GM21515 (cell line): ENCODE data around the gene RAB5B.

Source experiments
- ATAC-seq: cut with Tn5 transposase; IDR thresholded peaks from one replicate; pipeline ENCODE4 v1.9.1; 2021; ENCODE audit not compliant: unreplicated experiment

RAB5B gene, protein sequence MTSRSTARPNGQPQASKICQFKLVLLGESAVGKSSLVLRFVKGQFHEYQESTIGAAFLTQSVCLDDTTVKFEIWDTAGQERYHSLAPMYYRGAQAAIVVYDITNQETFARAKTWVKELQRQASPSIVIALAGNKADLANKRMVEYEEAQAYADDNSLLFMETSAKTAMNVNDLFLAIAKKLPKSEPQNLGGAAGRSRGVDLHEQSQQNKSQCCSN

DNA sequence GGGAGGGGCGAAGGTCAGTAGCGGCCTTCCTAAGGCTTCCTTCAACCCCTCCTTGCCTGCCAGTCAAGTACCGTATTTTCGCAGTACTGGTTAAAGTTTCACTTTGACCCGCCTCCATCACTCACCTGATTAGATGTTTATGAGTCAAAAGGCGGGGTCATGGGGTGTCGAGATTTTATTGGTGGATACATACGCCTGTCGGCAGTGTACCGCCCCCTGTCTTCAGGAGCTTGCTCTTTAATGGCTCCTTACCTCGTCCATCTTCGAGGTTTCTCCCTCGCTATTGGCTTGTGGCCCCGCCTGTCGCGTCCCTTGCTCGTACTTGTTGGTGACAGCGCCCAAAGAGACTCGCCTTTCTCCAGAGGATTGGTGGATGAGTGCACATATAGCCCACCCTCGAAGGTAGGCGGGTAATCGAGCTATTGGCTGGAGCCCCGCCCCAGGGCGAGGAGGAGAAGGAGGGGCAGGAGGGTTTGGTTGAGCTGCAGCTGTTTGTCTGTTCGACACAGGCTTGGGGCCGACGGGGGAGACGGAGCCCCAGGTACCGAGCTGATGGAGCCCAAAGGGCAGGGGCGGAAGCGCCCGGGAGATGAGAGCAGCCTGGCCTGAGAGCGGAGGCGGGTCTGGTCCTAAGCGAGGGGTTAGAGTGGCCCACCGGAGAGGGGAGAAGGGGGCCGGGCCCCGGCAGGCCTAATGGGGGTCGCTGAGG, at the start of gene RAB5B:
RAB5B (plus strand) TSS at position 480 of the 709 bp plus-strand sequence. CDS start 12,883 bp downstream, outside the sequence.
- peak; percentile 94 for ATAC-seq

DNA sequence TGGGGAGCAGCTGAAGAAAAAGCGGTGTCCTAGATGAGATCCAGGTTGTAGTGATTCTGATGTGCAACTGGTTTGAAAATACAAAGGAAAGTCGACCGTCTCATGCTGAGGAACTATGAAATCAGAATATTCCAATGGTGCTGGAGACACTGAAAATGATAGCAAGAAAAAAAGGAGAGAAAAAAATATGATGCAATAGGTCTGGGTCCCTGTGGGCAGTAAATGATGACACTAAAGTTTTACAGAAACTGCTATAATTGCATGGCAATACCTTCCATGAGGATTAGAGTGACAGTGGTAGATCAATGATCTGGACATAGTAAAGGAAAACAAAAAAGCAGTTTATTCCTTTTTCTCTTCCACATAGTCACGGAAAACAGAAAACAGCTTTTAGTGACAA, 48.5 kb upstream of the RAB5B start:
- ATAC-seq = no peak

DNA sequence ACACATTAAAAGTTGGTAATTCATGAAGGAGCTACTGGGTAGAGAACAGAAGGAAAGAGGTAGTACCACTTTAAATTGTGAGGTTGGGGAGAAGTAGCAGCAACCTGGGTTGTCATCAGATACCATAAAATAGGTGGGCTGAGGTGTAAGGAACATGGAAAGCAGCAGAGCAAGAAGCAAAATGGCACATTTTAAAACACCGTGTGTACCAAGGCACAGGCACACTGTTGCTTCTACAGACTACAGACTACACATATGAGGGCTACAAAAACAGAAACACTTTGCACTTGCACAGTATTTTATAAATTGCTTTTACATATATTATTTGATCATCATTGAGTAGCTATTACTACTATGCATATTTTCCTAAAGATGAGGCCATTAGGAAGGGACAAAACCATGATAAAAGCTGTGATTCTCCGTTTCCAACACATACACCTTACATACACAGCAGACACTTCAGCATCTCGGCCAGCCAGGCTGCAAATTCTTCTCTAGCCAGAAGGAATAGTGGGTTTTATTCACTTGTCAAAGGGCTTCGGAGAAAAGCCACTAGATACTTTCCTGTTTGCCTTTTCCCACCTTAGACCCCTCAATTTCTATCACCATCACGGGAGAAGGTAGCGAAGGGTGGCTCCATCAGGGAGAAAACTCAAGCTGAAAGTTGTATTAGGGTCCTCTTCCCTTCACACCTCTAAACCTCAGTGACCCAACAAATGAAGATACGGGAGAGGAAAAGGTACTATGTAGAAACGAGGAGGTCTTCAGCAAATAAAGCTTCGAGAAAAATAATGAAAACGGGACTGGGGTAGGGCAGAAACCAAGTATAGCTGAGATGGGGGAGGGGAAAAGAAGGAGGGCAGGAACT, 47.8 kb upstream of the RAB5B start:
- ATAC-seq = no peak

DNA sequence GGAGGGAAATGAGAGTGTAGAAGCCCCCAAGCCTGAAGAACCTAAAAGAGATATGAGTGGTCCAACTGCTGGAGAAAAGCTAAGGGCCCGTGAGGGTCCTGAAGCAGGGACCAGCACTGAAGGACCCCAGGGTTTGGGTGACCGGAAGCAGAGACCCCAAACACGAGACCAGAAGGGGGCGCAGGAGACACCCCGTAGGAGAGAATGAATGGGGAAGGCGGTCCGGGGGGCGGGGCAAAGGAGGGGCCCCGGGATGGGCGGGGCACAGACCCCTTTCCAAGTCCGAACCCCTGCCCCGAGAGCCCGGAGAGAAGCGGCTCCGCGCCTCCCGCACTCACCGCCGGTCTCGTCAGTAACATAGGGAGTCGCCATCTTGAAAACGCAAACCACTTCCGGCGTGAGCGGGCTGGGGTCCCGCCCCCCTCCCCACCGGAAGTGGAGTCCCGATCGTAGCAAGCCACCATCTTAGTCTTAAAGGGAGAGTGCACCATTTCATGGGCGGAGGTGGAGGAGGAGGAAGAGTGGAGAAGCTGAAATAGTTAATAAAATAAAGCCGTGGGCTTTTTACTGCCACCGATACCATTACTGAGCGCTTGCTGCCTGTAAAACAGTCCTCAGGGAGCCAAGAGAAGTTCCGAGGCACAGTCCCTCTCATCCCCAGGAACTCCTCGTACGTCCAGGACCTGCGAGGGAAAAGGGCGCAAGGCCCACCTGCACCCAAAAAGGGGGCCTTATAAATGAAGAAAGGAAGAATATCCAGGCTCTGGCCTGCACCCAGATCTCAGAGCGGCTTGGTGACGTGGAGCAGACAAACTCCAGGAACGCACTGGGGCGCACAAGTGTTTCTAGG, 46.9 kb upstream of the RAB5B start:
- peak; percentile 40 for ATAC-seq

DNA sequence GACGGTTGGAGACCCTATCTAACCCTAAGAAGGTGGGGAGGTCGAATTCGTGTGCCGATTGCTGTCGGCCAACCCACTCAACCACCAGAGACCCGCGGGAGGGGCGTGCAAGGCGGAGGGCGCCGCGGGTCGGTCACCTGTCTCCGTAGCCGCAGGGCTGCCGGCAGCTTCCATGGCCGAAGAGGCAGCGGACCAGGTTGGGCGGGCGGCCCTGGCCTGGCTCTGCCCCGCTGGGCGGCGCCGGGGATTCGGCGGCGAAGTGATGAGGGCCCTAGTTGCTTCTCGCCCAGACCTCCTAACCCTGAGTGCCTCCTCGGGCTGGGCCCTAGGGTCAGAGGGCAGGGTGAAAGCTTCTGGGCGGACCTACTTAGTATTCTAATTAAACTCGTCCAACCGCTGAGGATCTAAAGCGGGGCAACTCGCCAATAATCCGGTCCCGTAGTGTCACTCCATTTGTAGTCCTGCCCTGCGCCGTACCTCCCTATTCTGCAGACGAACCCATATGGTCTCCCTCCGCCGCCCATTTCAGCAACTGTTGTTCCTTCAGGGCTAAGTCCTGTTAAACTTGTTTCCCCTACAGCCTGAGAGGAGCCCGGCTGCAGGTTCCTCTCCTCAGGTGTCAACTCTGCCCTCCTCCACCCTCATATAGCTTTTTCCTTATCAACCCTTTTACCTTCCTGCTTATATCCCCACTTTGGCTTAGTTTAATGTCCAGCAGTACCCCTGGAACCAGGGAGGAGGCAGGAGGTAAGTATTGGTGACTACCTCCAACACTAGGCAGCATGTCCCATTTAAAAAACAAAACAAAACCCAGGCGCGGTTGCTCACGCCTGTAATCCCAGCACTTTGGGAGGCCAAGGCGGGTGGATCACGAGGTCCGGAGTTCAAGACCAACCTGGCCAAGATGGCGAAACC, 46.0 kb upstream of the RAB5B start, which contains the start of gene PYM1:
PYM1 (minus strand) TSS at position 307 of the 915 bp plus-strand sequence; CDS start at position 174, 133 bp downstream.
- peak; percentile 37 for ATAC-seq

DNA sequence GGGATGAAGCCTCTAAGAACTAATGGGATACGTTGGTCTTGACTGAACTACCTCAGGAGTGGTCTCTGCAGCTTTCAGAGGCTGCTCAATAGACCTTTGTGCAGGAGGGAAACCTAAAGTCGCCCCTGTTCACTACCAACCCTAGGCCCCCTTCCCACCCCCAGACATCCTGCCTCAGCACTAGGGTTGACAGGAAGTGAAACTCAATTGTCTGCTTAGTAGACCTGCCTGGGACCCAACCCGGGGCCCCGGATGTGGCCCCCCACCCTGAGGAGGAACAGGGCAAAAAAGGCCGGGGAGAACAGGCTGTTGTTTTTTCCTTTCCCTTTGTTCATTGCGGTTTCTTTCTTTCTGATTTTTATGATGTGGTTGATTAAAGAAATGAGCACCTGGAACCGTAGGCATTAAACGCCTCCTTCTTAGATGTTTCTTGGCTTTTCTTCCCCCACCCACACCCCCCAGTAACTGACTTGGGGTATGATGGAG, 44.5 kb upstream of the RAB5B start:
- peak; percentile 35 for ATAC-seq

DNA sequence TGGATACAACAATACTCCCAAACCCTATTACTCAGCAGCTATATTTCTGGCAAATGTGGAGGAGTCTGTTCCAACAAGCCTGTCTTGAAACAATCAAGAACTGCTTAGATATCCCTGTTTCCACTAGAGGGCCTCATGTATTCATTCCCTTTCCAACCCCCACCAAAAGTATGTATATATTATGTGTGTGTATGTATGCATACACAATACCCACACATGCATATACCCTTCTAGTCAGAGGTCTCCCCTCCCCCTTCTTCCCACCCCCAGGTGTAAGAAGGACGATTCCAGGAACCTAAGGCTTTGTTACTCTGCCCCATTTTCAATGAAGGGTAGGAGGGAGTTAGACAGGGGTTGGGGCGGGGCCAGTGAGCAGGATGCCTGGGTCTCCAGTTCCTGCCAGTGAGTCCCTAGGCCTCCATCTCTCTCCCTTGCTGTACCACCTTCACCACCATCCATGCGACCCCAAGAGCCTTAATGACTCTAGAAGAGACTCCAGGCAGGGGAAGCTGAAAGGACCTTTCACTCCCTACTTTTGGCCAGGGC, 43.0 kb upstream of the RAB5B start, which contains the start of gene DGKA:
DGKA (plus strand) TSS at position 392 of the 546 bp plus-strand sequence. CDS start 5,342 bp downstream, outside the sequence.
- no peak for ATAC-seq

DNA sequence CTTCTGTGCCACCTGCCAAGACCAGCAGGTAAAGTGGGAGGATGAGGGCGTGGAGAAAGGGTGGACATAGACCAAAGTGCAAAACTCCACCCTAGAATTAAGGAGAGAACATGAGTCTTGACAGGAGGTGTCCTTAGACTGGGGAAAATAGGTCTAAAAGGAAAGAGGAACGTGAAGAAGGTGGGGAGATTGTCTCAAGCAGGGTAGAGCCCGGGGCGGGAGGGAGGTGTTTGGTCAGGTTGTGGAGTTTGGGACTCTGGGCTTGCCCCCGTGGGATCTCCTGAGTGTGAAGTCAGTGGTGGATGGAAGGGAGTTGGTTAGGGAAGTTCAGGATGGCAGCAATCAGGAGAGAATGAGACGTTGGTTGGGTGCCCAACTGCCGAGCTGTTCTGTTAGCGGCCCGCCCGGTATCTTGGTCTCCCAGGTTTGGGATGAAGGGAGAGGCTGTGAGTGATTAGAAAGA, 42.5 kb upstream of the RAB5B start:
- no peak for ATAC-seq

DNA sequence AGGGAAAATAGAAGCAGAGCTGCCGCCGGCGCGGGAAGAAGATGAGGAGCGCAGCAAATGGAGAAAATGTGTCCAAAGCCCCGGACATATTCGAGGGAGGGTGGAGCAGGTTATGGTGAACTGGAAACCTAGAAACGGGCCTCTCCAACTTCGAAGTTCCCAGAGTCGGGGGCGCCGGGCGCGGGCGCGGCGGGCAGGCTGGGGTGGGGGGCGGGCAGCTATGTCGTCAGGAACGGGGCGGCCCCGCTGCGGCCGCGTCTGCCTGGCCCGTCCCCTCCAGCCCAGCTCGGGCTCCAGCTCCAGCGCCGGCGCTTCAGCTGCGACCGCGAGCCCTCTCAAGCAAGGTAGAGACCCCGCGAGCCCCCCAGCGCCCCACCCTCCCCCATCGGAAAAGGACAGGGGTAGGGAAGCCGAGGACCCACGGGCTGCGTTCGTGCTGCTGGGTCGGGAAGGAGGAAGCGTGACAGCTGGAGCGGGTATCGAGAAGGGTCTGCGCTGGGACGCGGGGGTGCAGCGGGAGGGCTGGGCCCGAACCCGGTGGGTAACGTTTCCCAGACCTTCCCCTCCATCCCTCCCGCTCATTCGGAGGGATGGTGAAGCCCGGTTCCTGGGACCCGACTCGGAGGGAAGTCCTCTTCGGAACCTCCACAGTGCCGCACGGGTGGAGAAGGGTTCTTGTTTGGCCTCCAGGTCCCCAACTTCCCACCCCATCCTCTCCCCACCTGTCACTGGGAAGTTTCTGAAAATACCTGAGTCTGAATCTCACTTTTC, 41.9 kb upstream of the RAB5B start:
- no peak for ATAC-seq

DNA sequence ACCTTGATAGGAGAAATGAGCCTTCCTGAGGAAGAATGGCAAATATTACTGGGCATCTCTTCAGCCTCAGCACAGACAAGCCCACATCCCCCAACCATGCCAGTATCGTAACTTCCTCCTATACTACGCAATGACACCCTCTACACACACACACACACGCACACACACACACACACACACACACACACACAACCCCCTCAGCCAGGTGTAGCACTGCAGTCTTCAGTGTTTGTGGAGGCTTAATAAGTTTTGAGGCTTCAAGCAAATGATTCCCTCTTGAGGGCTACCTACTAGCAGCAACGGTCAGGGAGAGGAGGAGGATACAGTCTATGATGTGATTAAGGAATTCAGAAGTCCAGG, 41.3 kb upstream of the RAB5B start:
- ATAC-seq = no peak

DNA sequence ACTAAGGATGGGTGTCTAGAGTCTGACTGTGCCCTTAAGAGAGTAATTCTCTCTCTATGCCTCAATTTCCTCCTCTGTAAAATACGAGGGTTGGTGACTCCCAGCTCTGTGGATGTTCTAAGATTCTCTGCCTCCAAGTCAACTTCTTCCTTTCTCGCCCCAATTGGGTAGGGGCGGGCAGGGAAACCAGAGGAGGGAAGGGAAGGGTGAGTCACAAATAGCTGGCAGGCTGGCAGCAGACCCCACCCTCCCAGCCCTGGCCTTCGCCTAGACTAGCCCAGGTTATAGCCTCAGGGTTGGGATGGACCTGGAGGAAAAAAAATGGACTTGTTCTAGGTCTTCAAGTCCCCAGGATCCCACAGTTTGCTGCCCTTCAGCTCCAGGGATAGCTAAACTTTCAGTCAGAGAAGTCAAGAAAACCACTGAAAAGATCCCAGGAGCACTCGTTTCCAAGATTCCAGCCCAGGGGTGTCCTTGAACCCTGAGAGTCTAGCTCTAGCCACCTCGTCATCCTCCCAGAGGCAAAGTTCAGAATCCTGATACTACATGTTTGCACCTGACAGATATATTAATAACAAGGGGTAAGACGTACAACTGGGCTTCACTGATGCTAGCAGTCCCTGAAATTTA, 40.6 kb upstream of the RAB5B start:
- no peak for ATAC-seq

DNA sequence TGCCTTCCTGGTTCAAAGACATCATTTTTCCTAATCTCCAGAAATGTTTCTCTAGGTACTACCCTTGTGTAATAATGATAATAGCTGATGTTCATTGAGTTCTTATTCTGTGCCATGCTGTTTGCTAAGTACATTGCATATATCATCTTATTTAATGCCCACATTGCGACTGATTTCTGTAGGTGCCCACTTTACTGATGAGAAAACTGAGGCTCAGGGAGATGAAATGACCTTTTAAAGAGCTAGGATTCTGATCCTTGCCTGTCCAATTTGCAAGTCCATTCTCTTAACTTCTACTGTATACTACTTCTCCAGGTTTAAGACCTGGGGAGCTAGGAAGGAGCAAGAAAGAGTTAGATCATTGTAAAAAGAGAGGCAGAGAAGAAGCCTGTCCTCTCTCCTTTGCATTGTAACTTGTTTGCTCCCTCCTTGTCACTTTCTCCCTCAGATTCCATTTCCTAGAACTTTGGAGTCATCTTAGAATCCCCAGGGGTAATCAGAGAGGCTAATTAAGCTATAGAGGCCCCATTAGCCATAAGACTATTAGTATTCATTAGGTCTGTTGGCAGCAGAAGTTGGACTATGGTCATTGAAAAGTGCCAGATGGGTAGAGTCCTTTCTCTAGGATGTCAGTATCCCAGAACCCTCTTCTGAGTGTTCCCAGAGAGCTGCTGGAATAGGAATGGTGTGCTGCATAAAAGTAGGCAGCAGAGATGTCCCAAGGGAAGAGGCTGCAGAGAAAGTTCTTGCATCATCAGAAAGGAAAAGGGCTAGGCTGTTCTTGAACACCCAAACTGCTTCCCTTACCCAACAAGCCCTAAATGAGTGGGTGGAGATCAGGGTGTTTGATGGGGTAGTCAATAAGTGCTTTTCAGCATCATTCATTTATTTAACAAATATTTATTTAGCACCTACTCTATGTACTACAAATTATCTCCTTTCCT, 39.8 kb upstream of the RAB5B start:
- ATAC-seq = no peak

DNA sequence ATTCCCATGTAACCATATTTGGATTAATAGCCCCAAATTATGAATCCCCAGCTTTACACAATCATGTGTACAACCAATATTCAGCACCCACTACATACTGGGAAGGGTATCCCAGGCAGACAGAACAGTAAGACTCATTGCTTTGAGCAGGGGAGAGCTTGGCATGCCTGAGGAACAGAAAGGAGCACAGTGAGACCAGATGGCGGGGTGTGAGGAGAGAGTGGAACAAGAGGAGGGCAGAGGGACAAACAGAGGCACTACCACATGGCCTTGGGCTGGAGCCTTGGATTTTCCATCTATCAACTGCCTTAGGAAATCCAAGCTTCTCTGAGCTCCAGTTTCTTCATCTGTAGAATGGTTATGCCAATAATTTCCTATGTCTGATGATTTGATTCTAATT, 39.1 kb upstream of the RAB5B start:
- no peak for ATAC-seq

DNA sequence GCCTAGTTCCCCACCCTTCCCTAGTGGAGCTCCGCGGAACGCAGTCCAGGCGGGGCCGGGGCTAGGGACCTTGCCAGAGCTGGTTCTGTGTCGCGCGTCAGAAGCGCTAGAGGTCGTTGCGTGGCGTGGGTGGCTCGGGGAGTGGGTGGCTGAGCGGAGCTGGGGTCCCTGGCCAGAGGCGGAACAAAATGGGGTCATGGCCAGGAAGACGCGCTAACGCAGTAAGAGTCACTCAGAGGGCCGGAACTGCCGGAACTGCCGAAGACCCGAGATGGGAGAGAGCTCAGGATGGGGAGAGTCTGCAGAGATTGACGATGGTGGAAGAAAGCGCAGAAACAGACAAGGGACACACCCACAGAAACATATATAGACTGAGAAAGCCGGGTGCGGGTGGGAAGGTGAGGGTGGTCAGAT, 38.1 kb upstream of the RAB5B start:
- no peak for ATAC-seq

DNA sequence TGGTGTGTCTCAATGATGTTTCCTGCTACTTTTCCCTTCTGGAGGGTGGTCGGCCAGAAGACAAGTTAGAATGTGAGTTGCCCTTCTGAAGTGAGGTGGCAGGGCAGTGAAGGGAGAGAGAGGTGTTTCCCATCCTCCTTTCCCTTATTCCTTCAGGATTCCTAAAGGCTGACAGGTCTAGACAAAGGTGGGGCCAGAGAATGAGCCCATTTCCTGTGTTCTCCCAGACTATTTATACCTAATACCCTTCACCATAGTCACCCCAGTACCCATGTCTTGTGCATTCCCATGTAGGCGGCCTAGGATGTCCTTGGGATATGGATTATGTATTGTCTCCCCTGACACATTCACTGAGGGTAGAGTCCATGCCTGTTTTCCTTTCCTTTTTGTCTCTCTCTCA, 35.9 kb upstream of the RAB5B start:
- no peak for ATAC-seq

DNA sequence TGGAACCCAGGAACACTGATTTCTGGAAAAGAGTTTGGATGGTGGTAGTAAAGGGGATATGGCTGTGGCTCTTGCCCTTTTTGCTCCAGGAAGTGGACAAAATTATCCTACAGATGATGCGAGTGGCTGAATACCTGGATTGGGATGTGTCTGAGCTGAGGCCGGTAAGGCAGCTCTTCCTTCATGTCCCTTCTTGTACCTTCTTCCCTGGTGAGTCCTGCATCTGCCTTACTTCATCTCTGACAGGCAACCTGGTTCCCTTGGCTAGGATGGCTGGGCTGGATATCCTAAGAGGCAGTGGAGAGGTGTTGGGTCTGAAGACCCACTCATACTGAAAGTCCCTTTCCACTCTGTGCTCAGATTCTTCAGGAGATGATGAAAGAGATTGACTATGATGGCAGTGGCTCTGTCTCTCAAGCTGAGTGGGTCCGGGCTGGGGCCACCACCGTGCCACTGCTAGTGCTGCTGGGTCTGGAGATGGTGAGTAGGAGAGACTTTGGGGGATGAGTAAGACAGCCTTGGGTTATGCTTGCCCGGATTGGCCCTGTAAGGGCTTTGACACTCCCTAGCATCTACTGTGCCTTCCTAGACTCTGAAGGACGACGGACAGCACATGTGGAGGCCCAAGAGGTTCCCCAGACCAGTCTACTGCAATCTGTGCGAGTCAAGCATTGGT, 34.9 kb upstream of the RAB5B start:
- ATAC-seq = no peak
